Gastrocnemius medialis (tissue), 4 donors: Measurements from ENCODE around the gene TERT. TPM values are rescaled to one million over a fixed set of nuclear protein-coding genes. Genes with fewer than 3 reads are reported as not detected.

Source experiments
- ATAC-seq, 2 donors: fragments of 150-250 bp; one replicate each; pipeline ENCODE4 v1.9.1; 2016
- DNase-seq, 2 donors: peaks; one replicate each; pipeline ENCODE4 v3.0.0-alpha.2; 2019
- H3K27ac ChIP-seq, 4 donors: fragments of 200-600 bp; sonication (generic); 1 replicate in 1 of 4; 2 replicates in 3 of 4; pipeline ENCODE4 v1.5.1; 2016 to 2018; ENCODE audit warnings: mild to moderate bottlenecking in 2 of 4, moderate library complexity in 1 of 4
- H3K27me3 ChIP-seq, 3 donors: fragments of 200-600 bp; sonication (generic) in 2 of 3; 1 replicate in 1 of 3; 2 replicates in 2 of 3; pipeline versions ENCODE4 v1.5.1 to v1.6.0; 2016 to 2019; ENCODE audit warnings: mild to moderate bottlenecking in 1 of 3, moderate library complexity in 1 of 3
- H3K36me3 ChIP-seq, 2 donors: fragments of 200-600 bp; sonication (generic) in 1 of 2; one replicate each; pipeline ENCODE4 v1.5.1; 2017 to 2018
- H3K4me1 ChIP-seq, 2 donors: fragments of 200-600 bp; sonication (generic) in 1 of 2; one replicate each; pipeline ENCODE4 v1.5.1; 2016 to 2017; ENCODE audit warnings: mild to moderate bottlenecking in 2 of 2
- H3K4me3 ChIP-seq, 4 donors: fragments of 200-600 bp; sonication (generic) in 3 of 4; 1 replicate in 1 of 4; 2 replicates in 3 of 4; pipeline ENCODE4 v1.5.1; 2016 to 2019; ENCODE audit warnings: mild to moderate bottlenecking in 2 of 4
- H3K9me3 ChIP-seq, 3 donors: fragments of 200-600 bp; sonication (generic) in 2 of 3; 1 replicate in 1 of 3; 2 replicates in 2 of 3; pipeline ENCODE4 v1.5.1; 2016 to 2019
- POLR2A ChIP-seq, 2 donors: fragments of 450-650 bp; IDR thresholded peaks; one replicate each; pipeline ENCODE4 v1.6.1; 2017; ENCODE audit warnings: antibody characterized with exemption in 2 of 2, mild to moderate bottlenecking in 2 of 2, moderate library complexity in 2 of 2
- in situ Hi-C, 4 donors: fragments of 200-750 bp; cut with MboI; loops; one replicate each; pipeline versions ENCODE4 v1.15.0 to v1.8.0; 2017; ENCODE audit warnings: low sequenced_read_pairs in 4 of 4
- intact Hi-C: fragments of 100-400 bp; cut with DNase I; formaldehyde crosslinking; loops from one replicate; pipeline ENCODE4 v1.15.1; 2023; ENCODE audit warnings: low total_unique reads
- total RNA-seq, 4 donors: library from RNA; depleted of rRNA; stranded (reverse); fragments of >200 nt; gene quantifications; one replicate each; pipeline versions ENCODE4 v1.1.0 to v1.2.3, GENCODE V29; 2016
- TF ChIP-seq, protein P1 (sequence below), 5 experiments: fragments of 450-650 bp in 3 of 5; fragments of 200-600 bp in 2 of 5; sonication (generic) in 2 of 5; IDR thresholded peaks in 4 of 5; conservative IDR thresholded peaks in 1 of 5; 1 replicate in 4 of 5; 2 replicates in 1 of 5; pipeline ENCODE4 v1.5.1; 2016 to 2019; ENCODE audit warnings: antibody characterized with exemption in 5 of 5, mild to moderate bottlenecking in 3 of 5, moderate library complexity in 3 of 5

TERT gene
- total RNA-seq, 4 donors from 2014 or later = not detected

- DNase-seq (no peak), ATAC-seq (no peak)
- Histone ChIP-seq H3K4me3 (no peak overlapping the region), H3K4me1 (no peaks in the 10 kb centered on the region), H3K36me3 (no peaks in the 10 kb centered on the region), H3K27me3 (no peaks in the 10 kb centered on the region), H3K9me3 (no peaks in the 10 kb centered on the region), H3K27ac (no peak overlapping the region)
- TF ChIP-seq, protein P1, sequence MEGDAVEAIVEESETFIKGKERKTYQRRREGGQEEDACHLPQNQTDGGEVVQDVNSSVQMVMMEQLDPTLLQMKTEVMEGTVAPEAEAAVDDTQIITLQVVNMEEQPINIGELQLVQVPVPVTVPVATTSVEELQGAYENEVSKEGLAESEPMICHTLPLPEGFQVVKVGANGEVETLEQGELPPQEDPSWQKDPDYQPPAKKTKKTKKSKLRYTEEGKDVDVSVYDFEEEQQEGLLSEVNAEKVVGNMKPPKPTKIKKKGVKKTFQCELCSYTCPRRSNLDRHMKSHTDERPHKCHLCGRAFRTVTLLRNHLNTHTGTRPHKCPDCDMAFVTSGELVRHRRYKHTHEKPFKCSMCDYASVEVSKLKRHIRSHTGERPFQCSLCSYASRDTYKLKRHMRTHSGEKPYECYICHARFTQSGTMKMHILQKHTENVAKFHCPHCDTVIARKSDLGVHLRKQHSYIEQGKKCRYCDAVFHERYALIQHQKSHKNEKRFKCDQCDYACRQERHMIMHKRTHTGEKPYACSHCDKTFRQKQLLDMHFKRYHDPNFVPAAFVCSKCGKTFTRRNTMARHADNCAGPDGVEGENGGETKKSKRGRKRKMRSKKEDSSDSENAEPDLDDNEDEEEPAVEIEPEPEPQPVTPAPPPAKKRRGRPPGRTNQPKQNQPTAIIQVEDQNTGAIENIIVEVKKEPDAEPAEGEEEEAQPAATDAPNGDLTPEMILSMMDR (IDR thresholded peaks at IDR 0.05 in 4 of 5, conservative IDR thresholded peaks at IDR 0.05 in 1 of 5) = no peak
- no peak for TF ChIP-seq POLR2A (IDR thresholded peaks at IDR 0.05)
- intact Hi-C loops (no loop called here), in situ Hi-C loops (no loop called here)
These were observed 30.7 kb downstream of the TERT start for GRCh38 chr5:1264211-1264610.

DNA sequence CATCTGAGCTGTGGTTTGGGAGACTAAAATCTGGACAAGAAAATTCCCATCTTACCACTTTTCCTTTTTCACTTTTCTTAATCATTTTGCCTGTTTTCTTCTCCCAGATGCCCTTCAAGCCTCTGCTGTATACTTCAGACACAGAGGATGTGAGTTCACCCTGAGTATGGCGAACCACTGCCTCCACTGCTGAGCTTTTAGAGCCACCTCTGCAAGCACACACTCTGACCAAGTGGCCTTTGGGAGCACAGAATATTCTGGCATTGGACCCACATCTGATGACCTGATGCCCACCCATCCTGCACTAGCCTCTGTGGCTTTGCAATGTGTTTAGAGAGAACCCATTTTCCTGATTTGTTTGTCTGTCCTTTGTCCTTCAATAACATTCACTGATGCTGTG, 32.5 kb downstream of the TERT start:
- Histone ChIP-seq H3K4me3 (no peak overlapping the region), H3K36me3 (no peaks in the 10 kb centered on the region), H3K4me1 (no peaks in the 10 kb centered on the region), H3K9me3 (no peaks in the 10 kb centered on the region), H3K27ac (no peak overlapping the region), H3K27me3 (no peaks in the 10 kb centered on the region)
- TF ChIP-seq, protein P1 (IDR thresholded peaks at IDR 0.05 in 4 of 5, conservative IDR thresholded peaks at IDR 0.05 in 1 of 5) = no peak
- no peak for TF ChIP-seq POLR2A (IDR thresholded peaks at IDR 0.05)
- intact Hi-C loops (no loop called here), in situ Hi-C loops (no loop called here)
- no peak for DNase-seq
- ATAC-seq = no peak

- intact Hi-C loops (no loop called here), in situ Hi-C loops (no loop called here)
- no peak overlapping the region for H3K27ac ChIP-seq
- TF ChIP-seq, protein P1 (IDR thresholded peaks at IDR 0.05 in 4 of 5, conservative IDR thresholded peaks at IDR 0.05 in 1 of 5) = no peak
- no peak for TF ChIP-seq POLR2A (IDR thresholded peaks at IDR 0.05)
- H3K4me1 ChIP-seq = no peaks in the 10 kb centered on the region
- peaks cover 0 to 1% (median 0%) of the 10 kb centered on the region in 3 donors for H3K27me3 ChIP-seq
- no peak overlapping the region for H3K4me3 ChIP-seq
- ATAC-seq = no peak
- DNase-seq = no peak
- H3K9me3 ChIP-seq = no peaks in the 10 kb centered on the region
- no peaks in the 10 kb centered on the region for H3K36me3 ChIP-seq
These were observed 33.2 kb downstream of the TERT start for GRCh38 chr5:1261643-1262042.

DNA sequence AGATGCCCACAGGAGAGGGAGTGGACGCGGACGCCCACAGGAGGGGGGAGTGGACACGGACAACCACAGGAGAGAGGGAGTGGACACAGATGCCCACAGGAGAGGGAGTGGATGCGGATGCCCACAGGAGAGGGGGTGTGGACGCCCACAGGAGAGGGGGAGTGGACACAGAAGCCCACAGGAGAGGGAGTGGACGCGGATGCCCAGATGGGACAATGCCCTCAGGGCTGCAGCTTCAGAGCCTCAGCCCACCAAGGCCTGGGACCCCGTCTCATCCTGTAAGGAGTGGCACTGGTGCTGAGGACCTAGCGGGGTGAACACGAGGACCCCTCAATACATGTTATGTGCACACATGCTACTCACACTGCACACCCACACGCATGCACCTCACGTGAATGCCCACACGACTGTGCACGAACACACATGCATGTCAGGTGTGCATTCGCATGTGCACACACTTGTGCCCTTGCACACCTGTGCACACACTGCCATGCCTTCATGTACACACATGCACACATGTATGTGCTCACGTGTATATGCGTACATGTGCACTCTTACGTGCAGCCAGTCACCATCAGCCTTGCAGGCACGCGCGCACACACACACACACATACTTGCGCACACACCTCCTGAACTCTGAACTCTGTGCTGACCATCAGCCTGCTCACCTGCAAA, 34.9 kb downstream of the TERT start:
- no peaks in the 10 kb centered on the region for H3K9me3 ChIP-seq
- H3K27ac ChIP-seq = no peak overlapping the region
- H3K4me3 ChIP-seq = no peak overlapping the region
- in situ Hi-C loops (no loop called here), intact Hi-C loops (no loop called here)
- ATAC-seq (no peak), DNase-seq (no peak)
- no peaks in the 10 kb centered on the region for H3K36me3 ChIP-seq
- H3K4me1 ChIP-seq = no peaks in the 10 kb centered on the region
- H3K27me3 ChIP-seq = peaks cover 0 to 3% (median 2%) of the 10 kb centered on the region in 3 donors
- no peak for TF ChIP-seq POLR2A (IDR thresholded peaks at IDR 0.05)
- TF ChIP-seq, protein P1 (IDR thresholded peaks at IDR 0.05 in 4 of 5, conservative IDR thresholded peaks at IDR 0.05 in 1 of 5) = no peak

DNA sequence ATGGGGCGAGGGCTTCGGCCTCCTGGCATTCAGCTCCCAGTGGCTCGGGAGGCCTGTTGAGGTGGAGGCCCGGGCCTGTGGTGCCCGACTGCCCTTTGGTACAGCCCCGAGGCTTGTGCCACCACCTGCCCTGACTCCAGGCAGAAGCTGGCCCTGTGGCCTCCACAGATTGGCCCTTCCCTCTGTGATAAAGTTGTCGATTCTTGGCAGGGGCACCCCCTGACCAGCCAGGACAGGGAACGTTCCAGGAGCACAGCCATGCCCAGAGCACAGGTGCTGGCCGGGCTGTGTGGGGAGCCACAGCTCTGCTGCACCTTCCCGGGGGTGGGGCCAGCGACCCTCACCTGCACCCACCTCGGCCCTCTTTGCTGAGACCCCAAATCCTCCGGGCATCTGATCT, 37.0 kb downstream of the TERT start:
- DNase-seq = no peak
- no peak overlapping the region for H3K27ac ChIP-seq
- no peak for TF ChIP-seq POLR2A (IDR thresholded peaks at IDR 0.05)
- TF ChIP-seq, protein P1 (IDR thresholded peaks at IDR 0.05 in 4 of 5, conservative IDR thresholded peaks at IDR 0.05 in 1 of 5) = no peak
- intact Hi-C loops = no loop called here
- H3K4me1 ChIP-seq = no peaks in the 10 kb centered on the region
- H3K4me3 ChIP-seq = no peak overlapping the region
- ATAC-seq = no peak
- H3K27me3 ChIP-seq = peaks cover 2 to 5% (median 3%) of the 10 kb centered on the region in 3 donors
- no peaks in the 10 kb centered on the region for H3K36me3 ChIP-seq
- no peaks in the 10 kb centered on the region for H3K9me3 ChIP-seq
- in situ Hi-C loops = no loop called here
